ENCODE measurements around the gene SRBD1. TPM values are rescaled to one million over a fixed set of nuclear protein-coding genes. Genes with fewer than 3 reads are reported as not detected.

SRBD1 gene
- total RNA-seq, 1 donor from 2014 or later: 9.1 TPM

DNA sequence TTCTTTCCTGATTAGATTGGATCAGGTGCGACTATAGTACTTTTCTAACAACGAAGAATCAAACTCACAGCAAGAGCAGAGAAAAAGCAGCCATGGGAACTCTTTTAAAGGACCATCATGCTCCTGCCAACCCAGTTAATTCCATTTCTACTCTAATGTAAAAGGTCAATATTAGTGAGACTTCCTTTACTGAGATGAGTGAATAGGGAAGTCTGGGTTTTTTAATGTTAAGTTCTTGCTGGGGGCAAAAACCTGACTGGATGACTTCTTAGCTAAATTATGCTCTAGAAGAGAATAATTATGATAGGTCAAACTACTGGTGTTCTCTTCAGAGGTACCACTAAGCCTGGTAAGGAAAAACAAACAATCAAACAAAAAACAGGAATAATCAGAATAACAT lies 8.4 kb downstream of the SRBD1 start:
- Histone ChIP-seq H3K9me3 (no peaks in the 10 kb centered on the region), H3K27ac (no peak overlapping the region), H3K4me1 (no peaks in the 10 kb centered on the region), H3K27me3 (no peaks in the 10 kb centered on the region), H3K36me3 (peaks cover 0 to 45% of the 10 kb centered on the region in 2 donors), H3K4me3 (no peak overlapping the region)
- TF ChIP-seq POLR2A (IDR thresholded peaks at IDR 0.05) (no peak), POLR2AphosphoS5 (IDR thresholded peaks at IDR 0.05; ENCODE audit: insufficient read depth in 1 of 2, low read depth in 1 of 2) (no peak), CTCF (IDR thresholded peaks at IDR 0.05) (no peak)
- intact Hi-C loops (cut with DNase I): no loop called here
- DNase-seq (ENCODE audit: extremely low spot score in 2 of 2): no peak

GRCh38 chr2:45598545-45598944 lies 12.5 kb downstream of the SRBD1 start:
- intact Hi-C loops (cut with DNase I): no loop called here
- Histone ChIP-seq H3K27me3 (no peaks in the 10 kb centered on the region), H3K36me3 (peaks cover 0 to 29% of the 10 kb centered on the region in 2 donors), H3K4me3 (no peak overlapping the region), H3K4me1 (peaks cover 10% of the 10 kb centered on the region), H3K9me3 (no peaks in the 10 kb centered on the region), H3K27ac (no peak overlapping the region)
- TF ChIP-seq POLR2AphosphoS5 (IDR thresholded peaks at IDR 0.05; ENCODE audit: insufficient read depth in 1 of 2, low read depth in 1 of 2): no peak
- TF ChIP-seq CTCF (IDR thresholded peaks at IDR 0.05): no peak
- TF ChIP-seq POLR2A (IDR thresholded peaks at IDR 0.05): no peak
- DNase-seq (ENCODE audit: extremely low spot score in 2 of 2): no peak

DNA sequence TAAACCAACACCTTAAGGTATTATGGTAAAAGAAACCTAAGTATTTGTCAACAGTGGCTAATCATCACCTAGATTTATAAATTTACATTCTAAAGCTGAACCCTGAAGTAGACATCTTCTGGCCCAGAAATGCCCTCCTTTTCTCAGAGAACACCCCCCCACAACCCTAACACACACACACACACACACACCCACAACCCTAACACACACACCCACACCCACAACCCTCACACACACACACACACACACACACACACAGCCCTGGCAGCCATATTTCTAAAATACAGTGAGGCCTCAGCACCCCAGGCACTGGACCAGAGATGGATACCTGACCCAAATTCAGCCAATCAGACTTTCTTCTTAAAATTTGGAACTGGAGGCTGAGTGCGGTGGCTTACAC lies 14.3 kb downstream of the SRBD1 start:
- intact Hi-C loops (cut with DNase I): no loop called here
- Histone ChIP-seq H3K36me3 (peaks cover 0 to 26% of the 10 kb centered on the region in 2 donors), H3K27me3 (no peaks in the 10 kb centered on the region)

DNA sequence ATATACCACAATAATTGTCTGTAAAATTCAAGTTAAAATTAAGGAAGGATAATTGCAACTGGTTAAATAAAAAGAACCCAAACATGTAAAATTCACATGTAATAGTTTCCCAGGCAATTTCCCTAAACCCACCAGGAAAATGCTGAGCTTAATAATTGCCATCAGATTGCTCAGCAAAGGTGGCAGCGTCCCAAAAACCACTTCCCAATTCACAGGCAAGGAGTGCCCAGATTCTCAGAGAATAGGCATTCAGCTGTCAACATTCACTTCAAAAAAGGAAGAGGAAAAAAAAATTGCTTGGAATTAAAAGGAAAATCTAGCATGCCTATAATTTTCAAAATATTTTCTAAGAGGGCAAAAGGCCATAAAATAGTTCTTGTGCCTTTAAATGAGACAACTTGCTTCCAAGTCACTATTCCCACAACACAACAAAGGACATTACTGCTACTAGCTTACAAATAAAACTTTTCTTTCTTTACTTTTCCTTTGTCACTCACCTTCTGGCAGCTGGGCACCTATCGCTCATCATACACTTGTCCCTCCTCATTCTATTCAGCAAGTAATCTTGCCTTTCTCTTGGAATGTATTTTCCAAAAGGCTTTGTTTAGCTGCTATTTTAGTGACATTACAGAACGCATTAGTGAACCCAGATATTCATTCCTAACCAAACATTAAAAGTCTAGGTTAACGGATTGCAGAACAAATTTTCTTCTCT lies 15.2 kb downstream of the SRBD1 start:
- intact Hi-C loops (cut with DNase I): no loop called here
- TF ChIP-seq CTCF (IDR thresholded peaks at IDR 0.05) (no peak), POLR2AphosphoS5 (IDR thresholded peaks at IDR 0.05; ENCODE audit: insufficient read depth in 1 of 2, low read depth in 1 of 2) (no peak), POLR2A (IDR thresholded peaks at IDR 0.05) (no peak)
- no peak for DNase-seq (ENCODE audit: extremely low spot score in 2 of 2)
- Histone ChIP-seq H3K36me3 (peaks cover 0 to 17% of the 10 kb centered on the region in 2 donors), H3K27me3 (no peaks in the 10 kb centered on the region), H3K27ac (no peak overlapping the region), H3K4me3 (no peak overlapping the region), H3K4me1 (peaks cover 10% of the 10 kb centered on the region), H3K9me3 (no peaks in the 10 kb centered on the region)

More for the DNA sequence above, 14.3 kb downstream of the SRBD1 start:
- Histone ChIP-seq H3K4me1 (peaks cover 10% of the 10 kb centered on the region), H3K4me3 (no peak overlapping the region), H3K9me3 (no peaks in the 10 kb centered on the region), H3K27ac (no peak overlapping the region)
- no peak for DNase-seq (ENCODE audit: extremely low spot score in 2 of 2)
- TF ChIP-seq POLR2AphosphoS5 (IDR thresholded peaks at IDR 0.05; ENCODE audit: insufficient read depth in 1 of 2, low read depth in 1 of 2): no peak
- no peak for TF ChIP-seq POLR2A (IDR thresholded peaks at IDR 0.05)

DNA sequence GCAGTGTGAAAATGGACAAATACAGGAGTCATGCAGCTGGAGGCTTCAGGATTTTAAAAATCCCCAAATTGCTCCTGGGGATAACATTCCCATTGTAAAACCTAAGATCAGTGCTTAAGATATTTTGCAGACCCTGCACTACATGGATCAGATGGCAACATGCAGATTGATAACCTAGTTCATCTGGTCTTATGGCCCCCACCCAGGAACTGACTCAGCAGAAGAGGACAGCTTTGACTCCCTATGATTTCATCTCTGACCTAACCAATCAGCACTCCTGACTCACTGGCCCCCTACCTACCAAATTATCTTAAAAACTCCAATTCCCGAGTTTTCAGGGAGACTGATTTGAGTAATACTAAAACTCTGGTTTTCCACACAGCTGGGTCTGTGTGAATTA lies 20.0 kb downstream of the SRBD1 start:
- peaks cover 7% of the 10 kb centered on the region for H3K4me1 ChIP-seq
- no peaks in the 10 kb centered on the region for H3K36me3 ChIP-seq
- no peaks in the 10 kb centered on the region for H3K9me3 ChIP-seq
- no peak overlapping the region for H3K27ac ChIP-seq
- no peaks in the 10 kb centered on the region for H3K27me3 ChIP-seq
- DNase-seq (ENCODE audit: extremely low spot score in 2 of 2): no peak
- intact Hi-C loops (cut with DNase I): no loop called here
- no peak overlapping the region for H3K4me3 ChIP-seq
- TF ChIP-seq POLR2A (IDR thresholded peaks at IDR 0.05) (no peak), CTCF (IDR thresholded peaks at IDR 0.05) (no peak), POLR2AphosphoS5 (IDR thresholded peaks at IDR 0.05; ENCODE audit: insufficient read depth in 1 of 2, low read depth in 1 of 2) (no peak)
